Astrocyte of the cerebellum (primary cell): ENCODE results near the gene SCML1.
A peak's percentile ranks its signal among the peaks of the same experiment; 100 is the strongest.

Source experiments
- DNase-seq: peaks from one replicate; pipeline ENCODE4 v3.0.0-alpha.2; 2011; ENCODE audit warnings: low read depth
- H3K4me3 ChIP-seq: 2 replicates; pipeline ENCODE4 v1.5.1; 2011; ENCODE audit warnings: mild to moderate bottlenecking, low read depth, low read length, moderate library complexity
- CTCF ChIP-seq: IDR thresholded peaks from 2 replicates; pipeline ENCODE4 v1.5.1; 2012; ENCODE audit warnings: low read length, low read depth, moderate library complexity, mild to moderate bottlenecking; ENCODE audit errors: missing control alignments
- in situ Hi-C: cut with HindIII; loops from 2 replicates; pipeline ENCODE4 v1.10.0; 2017; ENCODE audit warnings: low sequenced_read_pairs

Gene SCML1

GRCh38 chrX:17736856-17737709 is at the start of gene SCML1:
TSS of gene SCML1 (plus strand) at chrX:17737493. CDS start at chrX:17744187, 6,694 bp downstream.
- peak; percentile 92 for DNase-seq
- in situ Hi-C loops, result no loop called here
- no peak for TF ChIP-seq CTCF
- H3K4me3 ChIP-seq, result peak within 1 kb of the TSS; percentile 65

GRCh38 chrX:17687648-17688047 is 49.6 kb upstream of the SCML1 start:
- DNase-seq, result no peak
- TF ChIP-seq CTCF, result no peak
- in situ Hi-C loops, result no loop called here
- H3K4me3 ChIP-seq, result no peak overlapping the region

GRCh38 chrX:17689971-17690409 is 47.3 kb upstream of the SCML1 start:
- in situ Hi-C loops, result no loop called here
- TF ChIP-seq CTCF, result peak; percentile 58
- peak; percentile 60 for DNase-seq
- H3K4me3 ChIP-seq, result no peak overlapping the region

GRCh38 chrX:17692709-17693346 is 44.5 kb upstream of the SCML1 start:
- peak; percentile 37 for DNase-seq
- TF ChIP-seq CTCF, result no peak

GRCh38 chrX:17697191-17697590 is 40.1 kb upstream of the SCML1 start:
- DNase-seq, result no peak
- in situ Hi-C loops, result no loop called here
- no peak overlapping the region for H3K4me3 ChIP-seq
- TF ChIP-seq CTCF, result no peak

More at GRCh38 chrX:17692709-17693346, 44.5 kb upstream of the SCML1 start:
- no peak overlapping the region for H3K4me3 ChIP-seq
- in situ Hi-C loops, result no loop called here

- no peak overlapping the region for H3K4me3 ChIP-seq
- in situ Hi-C loops, result no loop called here
- no peak for DNase-seq
- no peak for TF ChIP-seq CTCF
Measured at GRCh38 chrX:17700976-17701375, 36.3 kb upstream of the SCML1 start.
